Measurements from ENCODE around the gene TRAPPC8.

TRAPPC8 gene

DNA sequence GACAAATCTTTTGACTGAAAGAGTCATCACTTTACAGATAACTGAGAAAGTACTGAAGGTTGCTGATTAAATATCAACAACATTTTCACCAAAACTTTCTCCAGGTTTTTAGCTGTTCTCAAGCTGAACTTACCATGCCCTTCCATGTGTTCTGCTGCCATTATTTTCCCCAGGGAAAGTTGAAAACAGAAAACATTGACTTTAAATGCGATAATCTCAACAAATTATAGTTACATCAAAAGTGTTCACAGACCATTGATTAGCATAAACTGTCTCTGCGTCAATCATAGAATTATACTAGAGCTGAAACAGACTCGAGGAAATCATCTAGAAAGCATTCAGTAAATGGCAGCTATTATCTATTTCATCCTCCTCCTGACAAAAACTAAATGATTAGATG, 51.4 kb downstream of the TRAPPC8 start:
- H3K9me3 ChIP-seq (ENCODE audit: control insufficient read depth, low read depth, low read length) = no peaks in the 10 kb centered on the region
- H3K27ac ChIP-seq (ENCODE audit: low read length) = no peak overlapping the region
- peaks cover 26% of the 10 kb centered on the region for H3K36me3 ChIP-seq (ENCODE audit: control insufficient read depth, low read depth, low read length)
- no peaks in the 10 kb centered on the region for H3K27me3 ChIP-seq (ENCODE audit: control insufficient read depth, insufficient read depth, low read length)
- no peak overlapping the region for H3K9ac ChIP-seq (ENCODE audit: low read length)
- H3K4me3 ChIP-seq (ENCODE audit: low read length) = no peak overlapping the region
- H3K4me1 ChIP-seq (ENCODE audit: control insufficient read depth, low read depth, low read length) = no peaks in the 10 kb centered on the region

DNA sequence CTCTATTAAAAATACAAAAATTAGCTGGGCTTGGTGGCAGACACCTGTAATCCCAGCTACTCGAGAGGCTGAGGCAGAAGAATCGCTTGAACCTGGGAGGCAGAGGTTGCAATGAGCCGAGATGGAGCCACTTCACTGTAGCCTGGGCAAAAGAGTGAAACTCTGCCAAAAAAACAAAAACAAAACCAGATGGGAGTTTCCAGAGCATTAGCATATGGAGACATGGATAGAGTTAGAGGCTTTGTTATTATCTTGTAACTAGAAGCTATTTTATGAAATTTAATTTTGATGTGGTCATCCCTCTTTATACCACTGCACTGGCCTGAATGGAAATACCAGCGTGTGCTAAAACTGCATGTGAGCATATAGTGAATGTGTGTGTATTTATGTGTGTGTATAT, 58.9 kb downstream of the TRAPPC8 start:
- Histone ChIP-seq H3K4me3 (ENCODE audit: low read length) (no peak overlapping the region), H3K36me3 (ENCODE audit: control insufficient read depth, low read depth, low read length) (peaks cover 36% of the 10 kb centered on the region), H3K9me3 (ENCODE audit: control insufficient read depth, low read depth, low read length) (no peaks in the 10 kb centered on the region), H3K27ac (ENCODE audit: low read length) (no peak overlapping the region), H3K27me3 (ENCODE audit: control insufficient read depth, insufficient read depth, low read length) (no peaks in the 10 kb centered on the region), H3K9ac (ENCODE audit: low read length) (no peak overlapping the region), H3K4me1 (ENCODE audit: control insufficient read depth, low read depth, low read length) (no peaks in the 10 kb centered on the region)

- H3K4me3 ChIP-seq (ENCODE audit: low read length) = no peak overlapping the region
- no peaks in the 10 kb centered on the region for H3K27me3 ChIP-seq (ENCODE audit: control insufficient read depth, insufficient read depth, low read length)
- H3K9ac ChIP-seq (ENCODE audit: low read length) = no peak overlapping the region
- no peaks in the 10 kb centered on the region for H3K9me3 ChIP-seq (ENCODE audit: control insufficient read depth, low read depth, low read length)
- no peak overlapping the region for H3K27ac ChIP-seq (ENCODE audit: low read length)
- peaks cover 32% of the 10 kb centered on the region for H3K36me3 ChIP-seq (ENCODE audit: control insufficient read depth, low read depth, low read length)
- no peaks in the 10 kb centered on the region for H3K4me1 ChIP-seq (ENCODE audit: control insufficient read depth, low read depth, low read length)
Observed at GRCh38 chr18:31880186-31880898, 62.6 kb downstream of the TRAPPC8 start.

GRCh38 chr18:31878358-31878757, 64.6 kb downstream of the TRAPPC8 start:
- peaks cover 33% of the 10 kb centered on the region for H3K36me3 ChIP-seq (ENCODE audit: control insufficient read depth, low read depth, low read length)

DNA sequence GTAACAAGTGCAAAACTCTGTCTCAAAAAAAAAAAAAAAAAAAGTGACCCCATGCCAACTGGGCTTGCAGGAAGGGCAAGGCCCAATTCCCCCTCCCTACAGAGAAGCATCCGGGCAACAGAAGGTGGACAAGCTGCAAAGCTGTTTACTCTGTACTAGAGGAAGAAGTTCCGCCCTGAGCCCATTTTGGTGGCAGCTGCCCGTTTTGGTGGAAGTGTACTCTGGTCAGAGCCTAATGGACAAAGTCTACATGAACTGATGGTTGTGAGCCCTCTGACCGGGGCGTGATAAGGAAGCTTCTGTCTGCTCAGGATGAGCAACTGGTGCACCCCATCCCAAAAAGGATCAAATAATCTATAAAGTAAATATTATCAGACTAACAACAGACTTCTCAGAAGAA, 65.0 kb downstream of the TRAPPC8 start:
- H3K4me3 ChIP-seq (ENCODE audit: low read length) = no peak overlapping the region
- no peak overlapping the region for H3K27ac ChIP-seq (ENCODE audit: low read length)
- H3K9me3 ChIP-seq (ENCODE audit: control insufficient read depth, low read depth, low read length) = no peaks in the 10 kb centered on the region
- H3K36me3 ChIP-seq (ENCODE audit: control insufficient read depth, low read depth, low read length) = peaks cover 36% of the 10 kb centered on the region
- H3K27me3 ChIP-seq (ENCODE audit: control insufficient read depth, insufficient read depth, low read length) = no peaks in the 10 kb centered on the region
- no peak overlapping the region for H3K9ac ChIP-seq (ENCODE audit: low read length)
- no peaks in the 10 kb centered on the region for H3K4me1 ChIP-seq (ENCODE audit: control insufficient read depth, low read depth, low read length)

More at GRCh38 chr18:31878358-31878757, 64.6 kb downstream of the TRAPPC8 start:
- H3K9me3 ChIP-seq (ENCODE audit: control insufficient read depth, low read depth, low read length) = no peaks in the 10 kb centered on the region
- H3K9ac ChIP-seq (ENCODE audit: low read length) = no peak overlapping the region
- H3K27ac ChIP-seq (ENCODE audit: low read length) = no peak overlapping the region
- no peaks in the 10 kb centered on the region for H3K4me1 ChIP-seq (ENCODE audit: control insufficient read depth, low read depth, low read length)
- H3K27me3 ChIP-seq (ENCODE audit: control insufficient read depth, insufficient read depth, low read length) = no peaks in the 10 kb centered on the region
- H3K4me3 ChIP-seq (ENCODE audit: low read length) = no peak overlapping the region

GRCh38 chr18:31876707-31877106, 66.2 kb downstream of the TRAPPC8 start:
- Histone ChIP-seq H3K27me3 (ENCODE audit: control insufficient read depth, insufficient read depth, low read length) (no peaks in the 10 kb centered on the region), H3K27ac (ENCODE audit: low read length) (no peak overlapping the region), H3K4me3 (ENCODE audit: low read length) (no peak overlapping the region), H3K9me3 (ENCODE audit: control insufficient read depth, low read depth, low read length) (no peaks in the 10 kb centered on the region), H3K9ac (ENCODE audit: low read length) (no peak overlapping the region), H3K4me1 (ENCODE audit: control insufficient read depth, low read depth, low read length) (no peaks in the 10 kb centered on the region), H3K36me3 (ENCODE audit: control insufficient read depth, low read depth, low read length) (peaks cover 34% of the 10 kb centered on the region)

DNA sequence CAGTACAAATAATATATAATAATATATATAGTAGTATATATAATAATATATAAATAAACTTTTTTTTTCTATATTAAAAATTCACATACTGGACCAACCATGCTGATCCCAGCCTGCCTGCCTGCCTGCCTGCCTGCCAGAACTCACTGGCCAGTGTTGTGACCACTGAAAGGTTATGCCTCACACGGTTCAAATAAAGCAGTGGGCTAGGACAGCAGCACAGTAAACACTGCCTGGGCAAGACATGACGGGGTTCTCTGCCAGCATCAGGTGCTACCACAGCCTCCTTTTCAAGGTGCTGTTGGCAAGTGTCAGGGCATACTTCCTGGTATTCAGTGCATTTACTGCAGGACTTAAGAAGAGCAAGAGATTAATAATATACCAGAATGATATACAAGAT, 67.6 kb downstream of the TRAPPC8 start:
- no peaks in the 10 kb centered on the region for H3K27me3 ChIP-seq (ENCODE audit: control insufficient read depth, insufficient read depth, low read length)
- no peak overlapping the region for H3K4me3 ChIP-seq (ENCODE audit: low read length)
- peaks cover 35% of the 10 kb centered on the region for H3K36me3 ChIP-seq (ENCODE audit: control insufficient read depth, low read depth, low read length)
- no peak overlapping the region for H3K9ac ChIP-seq (ENCODE audit: low read length)
- no peak overlapping the region for H3K27ac ChIP-seq (ENCODE audit: low read length)
- H3K9me3 ChIP-seq (ENCODE audit: control insufficient read depth, low read depth, low read length) = no peaks in the 10 kb centered on the region
- H3K4me1 ChIP-seq (ENCODE audit: control insufficient read depth, low read depth, low read length) = no peaks in the 10 kb centered on the region

DNA sequence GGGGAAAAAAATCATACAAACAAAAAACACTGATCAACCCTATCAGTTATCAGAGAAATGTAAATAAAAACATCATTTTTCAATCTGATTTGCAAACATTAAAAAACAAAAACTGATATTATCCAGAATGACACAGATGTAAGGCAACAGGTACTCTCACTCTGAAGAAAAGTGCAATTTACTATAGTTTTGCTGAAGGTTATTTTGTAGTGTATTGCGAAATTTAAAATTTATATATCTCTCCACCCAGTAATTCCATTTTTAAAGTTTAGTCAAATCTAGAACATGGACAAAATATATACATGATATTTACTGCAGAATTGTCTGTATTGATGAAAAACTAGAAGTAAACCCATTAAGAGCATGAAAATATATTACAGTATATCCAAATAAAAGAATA, 79.8 kb downstream of the TRAPPC8 start:
- H3K9ac ChIP-seq (ENCODE audit: low read length) = no peak overlapping the region
- H3K36me3 ChIP-seq (ENCODE audit: control insufficient read depth, low read depth, low read length) = peaks cover 40% of the 10 kb centered on the region
- H3K9me3 ChIP-seq (ENCODE audit: control insufficient read depth, low read depth, low read length) = no peaks in the 10 kb centered on the region
- no peaks in the 10 kb centered on the region for H3K27me3 ChIP-seq (ENCODE audit: control insufficient read depth, insufficient read depth, low read length)
- no peaks in the 10 kb centered on the region for H3K4me1 ChIP-seq (ENCODE audit: control insufficient read depth, low read depth, low read length)
- no peak overlapping the region for H3K4me3 ChIP-seq (ENCODE audit: low read length)
- H3K27ac ChIP-seq (ENCODE audit: low read length) = no peak overlapping the region

DNA sequence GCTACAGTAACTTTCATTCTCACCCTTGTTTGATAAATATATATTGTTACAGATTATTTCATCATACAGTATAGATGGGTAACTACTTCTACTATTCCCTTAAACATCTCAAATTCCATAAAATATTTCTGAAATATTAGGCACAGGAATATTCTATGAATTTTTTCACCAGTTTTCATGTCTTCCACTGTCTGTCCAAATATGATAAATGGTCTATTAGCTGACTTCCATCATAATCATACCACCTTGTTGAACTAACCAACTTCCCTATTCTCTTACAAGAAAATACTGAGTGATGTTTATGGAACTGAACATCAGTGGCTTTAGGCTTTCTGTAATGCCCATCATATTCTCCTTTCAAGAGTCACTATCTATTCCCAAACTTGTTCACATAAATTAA, 82.4 kb downstream of the TRAPPC8 start:
- no peaks in the 10 kb centered on the region for H3K9me3 ChIP-seq (ENCODE audit: control insufficient read depth, low read depth, low read length)
- H3K4me1 ChIP-seq (ENCODE audit: control insufficient read depth, low read depth, low read length) = no peaks in the 10 kb centered on the region
- no peaks in the 10 kb centered on the region for H3K27me3 ChIP-seq (ENCODE audit: control insufficient read depth, insufficient read depth, low read length)
- H3K27ac ChIP-seq (ENCODE audit: low read length) = no peak overlapping the region
- H3K9ac ChIP-seq (ENCODE audit: low read length) = no peak overlapping the region
- H3K4me3 ChIP-seq (ENCODE audit: low read length) = no peak overlapping the region
- peaks cover 46% of the 10 kb centered on the region for H3K36me3 ChIP-seq (ENCODE audit: control insufficient read depth, low read depth, low read length)

DNA sequence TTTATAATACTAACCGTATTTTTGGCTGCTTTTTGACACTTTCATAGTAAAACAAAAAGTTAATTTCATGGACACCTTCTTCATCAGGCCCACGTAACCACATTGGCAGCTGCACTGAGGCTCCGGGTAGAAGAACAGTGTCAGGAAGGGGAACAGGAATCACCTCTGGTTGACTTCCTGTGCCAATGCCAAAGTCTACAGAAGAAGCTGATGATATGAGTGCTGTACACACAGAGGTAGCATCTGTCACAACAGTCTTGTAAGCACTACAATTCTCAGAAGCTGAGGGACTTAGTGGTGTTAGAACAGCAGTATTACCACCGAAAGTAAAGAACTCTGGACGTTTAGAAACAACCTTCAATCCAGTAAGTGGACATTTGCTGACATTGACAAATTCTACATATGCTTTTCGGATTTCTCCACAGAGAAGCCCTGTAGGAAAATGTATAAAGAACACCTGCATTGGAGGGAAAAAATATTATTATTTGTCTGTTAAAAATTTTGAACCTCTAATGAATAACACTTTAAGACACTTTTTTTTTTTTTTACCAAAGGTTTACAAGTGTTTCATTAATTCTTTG, 85.3 kb downstream of the TRAPPC8 start:
- H3K27ac ChIP-seq (ENCODE audit: low read length) = no peak overlapping the region
- H3K4me3 ChIP-seq (ENCODE audit: low read length) = no peak overlapping the region
- no peaks in the 10 kb centered on the region for H3K9me3 ChIP-seq (ENCODE audit: control insufficient read depth, low read depth, low read length)
- H3K4me1 ChIP-seq (ENCODE audit: control insufficient read depth, low read depth, low read length) = no peaks in the 10 kb centered on the region
- no peak overlapping the region for H3K9ac ChIP-seq (ENCODE audit: low read length)
- no peaks in the 10 kb centered on the region for H3K27me3 ChIP-seq (ENCODE audit: control insufficient read depth, insufficient read depth, low read length)
- H3K36me3 ChIP-seq (ENCODE audit: control insufficient read depth, low read depth, low read length) = peaks cover 52% of the 10 kb centered on the region

DNA sequence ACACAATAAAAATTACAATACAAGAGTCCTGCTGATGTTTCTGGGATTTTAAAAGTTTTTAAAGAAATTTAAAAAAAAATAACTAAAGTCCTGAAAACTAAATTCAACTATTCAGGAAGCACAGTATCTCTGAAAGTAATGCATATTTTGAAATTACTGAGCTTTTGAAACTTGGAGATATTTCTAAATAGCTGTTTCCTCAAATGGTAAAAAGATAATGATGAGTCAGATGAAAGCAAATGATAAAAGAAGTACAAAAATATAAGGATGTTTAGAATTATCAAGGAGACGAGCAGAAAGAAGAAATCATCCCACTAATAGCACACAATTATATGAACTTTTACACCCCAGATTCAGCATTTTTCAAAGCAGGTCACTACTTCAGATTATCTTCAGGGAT, 92.1 kb downstream of the TRAPPC8 start:
- H3K36me3 ChIP-seq (ENCODE audit: control insufficient read depth, low read depth, low read length) = peaks cover 59% of the 10 kb centered on the region

GRCh38 chr18:31840499-31840898, 102.4 kb downstream of the TRAPPC8 start:
- H3K9me3 ChIP-seq (ENCODE audit: control insufficient read depth, low read depth, low read length) = no peaks in the 10 kb centered on the region
- H3K4me3 ChIP-seq (ENCODE audit: low read length) = no peak overlapping the region
- H3K9ac ChIP-seq (ENCODE audit: low read length) = no peak overlapping the region
- no peaks in the 10 kb centered on the region for H3K27me3 ChIP-seq (ENCODE audit: control insufficient read depth, insufficient read depth, low read length)
- H3K36me3 ChIP-seq (ENCODE audit: control insufficient read depth, low read depth, low read length) = peaks cover 54% of the 10 kb centered on the region
- H3K27ac ChIP-seq (ENCODE audit: low read length) = no peak overlapping the region
- no peaks in the 10 kb centered on the region for H3K4me1 ChIP-seq (ENCODE audit: control insufficient read depth, low read depth, low read length)

More for the DNA sequence above, 92.1 kb downstream of the TRAPPC8 start:
- Histone ChIP-seq H3K27ac (ENCODE audit: low read length) (no peak overlapping the region), H3K9me3 (ENCODE audit: control insufficient read depth, low read depth, low read length) (no peaks in the 10 kb centered on the region), H3K4me1 (ENCODE audit: control insufficient read depth, low read depth, low read length) (no peaks in the 10 kb centered on the region), H3K27me3 (ENCODE audit: control insufficient read depth, insufficient read depth, low read length) (no peaks in the 10 kb centered on the region), H3K4me3 (ENCODE audit: low read length) (no peak overlapping the region), H3K9ac (ENCODE audit: low read length) (no peak overlapping the region)
